Stimulated activated CD8-positive, alpha-beta memory T cell treated with anti-CD3 and anti-CD28 coated beads, Interleukin-15, amount 100 ng/mL, for 24 hours (primary cell): ENCODE data around the gene NAGLU.
"Not testable (repeated sequence)": the region's sequence is repeated elsewhere in the genome, so short reads cannot be mapped to it uniquely, and the experiment has no call there.

ENCODE experiments used
- DNase-seq: peaks from one replicate; pipeline ENCODE4 v3.0.0-alpha.2; 2020; ENCODE audit warnings: low read depth

NAGLU gene

DNA sequence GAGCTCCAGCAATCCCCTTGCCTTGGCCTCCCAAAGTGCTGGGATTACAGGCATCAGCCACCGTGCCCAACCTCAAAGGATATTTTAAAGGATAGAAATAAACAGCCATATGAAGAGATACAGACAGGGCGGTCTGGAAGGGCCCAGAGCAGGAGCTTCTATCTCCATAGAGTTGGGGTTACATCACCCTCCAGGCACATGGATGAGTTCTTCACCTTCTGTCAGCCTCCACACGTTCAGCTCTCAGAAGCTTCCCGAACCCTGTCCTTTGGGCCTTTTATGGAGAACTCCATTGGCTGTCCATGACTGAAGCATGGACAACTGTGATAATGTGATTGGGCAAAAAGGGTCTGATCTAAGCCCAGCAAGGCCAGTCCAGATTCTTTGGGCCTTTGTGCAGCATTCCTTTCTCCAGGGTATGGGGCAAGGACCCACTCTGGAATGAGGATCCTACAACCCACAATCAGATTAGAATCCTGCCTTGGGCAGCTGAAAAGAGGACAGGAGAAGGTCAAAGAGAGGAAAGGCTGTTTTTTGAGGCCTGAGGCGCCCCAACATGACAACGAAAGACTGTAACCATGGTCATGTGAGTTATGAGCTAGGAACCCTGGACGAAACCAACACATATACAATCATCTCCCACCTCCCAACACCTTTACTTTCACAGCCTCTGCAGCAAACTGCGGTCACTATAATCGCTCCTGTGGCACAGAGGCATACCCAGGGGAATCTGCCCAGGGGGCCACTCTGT lies 9.9 kb downstream of the NAGLU start:
- not testable (repeated sequence) for DNase-seq

DNA sequence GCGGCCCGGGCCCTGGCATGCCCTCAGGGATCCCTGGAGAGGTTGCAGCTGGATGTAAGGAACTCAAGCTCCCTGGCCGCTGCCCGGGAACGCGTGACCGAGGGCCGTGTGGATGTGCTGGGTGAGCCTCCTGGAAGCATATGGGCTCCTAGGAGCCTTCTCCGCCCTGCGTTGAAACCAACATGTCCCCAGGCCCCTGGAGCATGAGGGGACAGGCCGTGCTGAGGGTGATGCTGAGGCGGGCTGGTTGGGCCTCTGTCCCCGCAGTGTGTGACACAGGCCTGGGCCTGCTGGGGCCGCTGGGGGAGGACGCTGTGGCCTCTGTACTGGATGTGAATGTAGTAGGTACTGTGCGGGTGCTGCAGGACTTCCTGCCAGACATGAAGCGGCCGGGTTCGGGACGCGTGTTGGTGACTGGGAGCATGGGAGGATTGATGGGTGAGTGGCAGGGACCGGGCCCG lies 11.0 kb downstream of the NAGLU start:
- DNase-seq, result no peak

DNA sequence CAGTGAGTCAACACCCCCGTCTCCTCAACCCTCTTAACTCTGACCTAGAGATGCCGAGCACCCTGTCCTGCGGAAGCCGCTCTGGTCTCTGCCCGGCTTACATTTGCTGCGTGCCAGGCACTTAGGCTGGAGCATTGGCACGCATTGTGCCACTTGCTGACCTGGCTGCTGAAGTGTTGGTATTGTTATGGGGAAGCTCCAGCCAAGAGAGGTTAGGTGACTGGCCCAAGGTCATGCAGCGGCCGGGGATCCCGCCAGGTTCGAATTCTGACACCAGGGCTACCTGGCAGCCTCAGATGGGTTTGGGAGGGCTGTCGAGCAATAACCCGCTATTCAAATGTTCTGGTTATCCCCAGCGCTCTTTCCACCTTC lies 11.6 kb downstream of the NAGLU start:
- no peak for DNase-seq

DNA sequence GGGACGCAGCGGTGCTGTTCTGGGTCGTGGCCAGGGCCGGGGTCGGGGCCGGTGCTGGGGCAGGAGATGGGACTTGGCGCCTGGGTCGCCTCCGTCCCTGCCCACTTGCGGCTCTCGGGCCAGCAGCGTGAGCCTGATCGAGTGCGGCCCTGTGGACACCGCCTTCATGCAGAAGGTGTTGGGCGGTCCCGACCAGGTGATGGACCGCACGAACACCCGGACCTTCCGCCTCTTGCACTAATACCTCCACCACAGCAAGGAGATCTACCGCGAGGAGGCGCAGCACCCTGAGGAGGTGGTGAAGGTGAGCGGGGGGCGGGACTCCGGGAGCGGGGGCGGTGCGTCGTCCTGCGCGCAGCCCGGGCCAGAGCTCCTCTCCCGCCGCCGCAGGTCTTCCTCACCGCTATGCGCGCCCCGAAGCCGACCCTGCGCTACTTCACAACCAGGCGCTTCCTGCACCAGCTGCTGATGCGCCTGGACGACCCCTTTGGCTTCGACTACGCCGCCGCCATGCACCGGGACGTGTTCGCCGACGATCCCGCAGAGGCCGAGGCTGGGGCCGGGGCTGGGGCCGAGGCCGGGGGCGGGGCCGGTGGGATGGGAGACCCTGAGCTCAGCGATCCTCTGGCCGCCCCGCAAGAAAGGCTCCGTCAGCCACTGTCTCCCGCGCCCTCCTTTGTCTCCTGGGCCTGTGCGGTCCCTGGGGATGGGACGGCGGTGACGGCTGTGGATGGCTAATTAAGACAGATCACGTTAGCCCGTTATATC lies 12.2 kb downstream of the NAGLU start:
- DNase-seq, result peak; percentile 41

DNA sequence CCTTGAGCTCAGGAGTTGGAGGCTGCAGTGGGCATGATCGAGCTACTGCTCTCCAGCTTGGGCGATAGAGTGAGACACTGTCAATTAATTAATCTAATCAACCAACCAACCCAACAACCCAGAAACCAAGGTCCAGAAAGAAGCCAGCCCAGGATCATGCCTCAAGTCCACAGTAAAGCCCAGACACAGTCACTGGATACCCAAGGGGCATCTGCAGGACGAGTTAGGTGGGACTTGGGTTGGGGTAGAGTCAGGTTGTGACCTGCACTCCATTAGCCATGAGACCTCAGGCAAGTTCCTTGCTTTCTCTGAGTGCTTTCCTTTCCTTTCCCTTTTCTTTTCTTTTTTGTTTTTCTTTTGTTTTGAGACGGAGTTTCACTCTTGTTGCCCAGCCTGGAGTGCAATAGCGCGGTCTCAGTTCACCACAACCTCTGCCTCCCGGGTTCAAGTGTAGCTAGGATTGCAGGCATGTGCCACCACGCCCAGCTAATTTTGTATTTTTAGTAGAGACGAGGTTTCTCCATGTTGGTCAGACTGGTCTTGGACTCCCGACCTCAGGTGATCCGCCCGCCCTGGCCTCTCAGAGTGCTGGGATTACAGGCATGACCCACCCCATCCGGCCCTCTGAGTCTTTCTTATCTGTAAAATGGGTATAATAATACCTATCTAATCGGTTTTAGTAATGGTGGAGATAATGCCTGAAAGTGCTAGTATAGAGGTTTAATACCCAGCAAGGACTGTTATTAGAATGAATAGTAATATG lies 13.1 kb downstream of the NAGLU start:
- no peak for DNase-seq

DNA sequence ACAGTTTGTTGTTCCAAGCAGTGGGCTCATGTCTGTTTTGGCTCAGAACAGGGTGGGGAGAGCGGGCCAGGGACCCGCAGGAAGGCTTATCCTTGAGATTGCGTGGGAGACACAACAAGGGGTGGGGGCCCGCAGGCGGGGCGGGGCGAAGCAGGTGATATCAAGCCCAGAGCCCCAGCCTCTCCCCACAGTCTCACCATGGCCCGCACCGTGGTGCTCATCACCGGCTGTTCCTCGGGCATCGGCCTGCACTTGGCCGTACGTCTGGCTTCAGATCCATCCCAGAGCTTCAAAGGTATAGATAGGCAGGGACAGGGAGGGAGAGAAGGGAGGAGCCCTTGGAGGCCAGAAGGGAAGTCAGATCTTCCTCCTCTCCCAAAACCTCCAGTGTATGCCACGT lies 16.7 kb downstream of the NAGLU start, which contains the start of gene HSD17B1:
TSS of gene HSD17B1 (plus strand) at position 188 of the 400 bp plus-strand sequence. CDS start at position 199, 11 bp downstream.
- not testable (repeated sequence) for DNase-seq

DNA sequence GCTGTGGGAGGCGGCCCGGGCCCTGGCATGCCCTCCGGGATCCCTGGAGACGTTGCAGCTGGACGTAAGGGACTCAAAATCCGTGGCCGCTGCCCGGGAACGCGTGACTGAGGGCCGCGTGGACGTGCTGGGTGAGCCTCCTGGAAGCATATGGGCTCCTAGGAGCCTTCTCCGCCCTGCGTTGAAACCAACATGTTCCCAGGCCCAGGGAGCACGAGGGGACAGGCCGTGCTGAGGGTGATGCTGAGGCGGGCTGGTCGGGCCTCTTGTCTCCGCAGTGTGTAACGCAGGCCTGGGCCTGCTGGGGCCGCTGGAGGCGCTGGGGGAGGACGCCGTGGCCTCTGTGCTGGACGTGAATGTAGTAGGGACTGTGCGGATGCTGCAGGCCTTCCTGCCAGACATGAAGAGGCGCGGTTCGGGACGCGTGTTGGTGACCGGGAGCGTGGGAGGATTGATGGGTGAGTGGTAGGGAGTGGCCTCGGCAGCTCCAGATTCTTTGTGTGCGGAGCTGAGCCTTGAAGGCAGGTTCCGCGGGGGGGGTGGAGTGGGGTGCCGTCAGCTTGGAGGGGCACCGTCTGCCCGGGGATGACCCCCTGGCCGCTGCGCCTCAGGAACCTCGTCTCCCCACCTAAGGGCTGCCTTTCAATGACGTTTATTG lies 17.2 kb downstream of the NAGLU start:
- no peak for DNase-seq

DNA sequence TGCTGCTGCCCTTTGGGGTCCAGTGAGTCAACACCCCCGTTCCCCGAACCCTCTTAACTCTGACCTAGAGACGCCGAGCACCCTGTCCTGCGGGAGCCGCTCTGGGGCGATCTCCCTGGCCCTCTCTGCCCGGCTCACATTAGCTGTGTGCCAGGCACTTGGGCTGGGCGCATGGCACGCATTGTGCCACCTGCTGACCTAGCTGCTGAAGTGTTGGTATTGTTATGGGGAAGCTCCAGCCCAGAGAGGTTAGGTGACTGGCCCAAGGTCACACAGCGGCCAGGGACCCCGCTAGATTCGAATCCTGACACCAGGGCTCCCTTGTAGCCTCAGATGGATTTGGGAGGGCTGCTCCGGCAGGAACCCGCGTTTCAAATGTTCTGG lies 17.8 kb downstream of the NAGLU start:
- DNase-seq, result no peak

DNA sequence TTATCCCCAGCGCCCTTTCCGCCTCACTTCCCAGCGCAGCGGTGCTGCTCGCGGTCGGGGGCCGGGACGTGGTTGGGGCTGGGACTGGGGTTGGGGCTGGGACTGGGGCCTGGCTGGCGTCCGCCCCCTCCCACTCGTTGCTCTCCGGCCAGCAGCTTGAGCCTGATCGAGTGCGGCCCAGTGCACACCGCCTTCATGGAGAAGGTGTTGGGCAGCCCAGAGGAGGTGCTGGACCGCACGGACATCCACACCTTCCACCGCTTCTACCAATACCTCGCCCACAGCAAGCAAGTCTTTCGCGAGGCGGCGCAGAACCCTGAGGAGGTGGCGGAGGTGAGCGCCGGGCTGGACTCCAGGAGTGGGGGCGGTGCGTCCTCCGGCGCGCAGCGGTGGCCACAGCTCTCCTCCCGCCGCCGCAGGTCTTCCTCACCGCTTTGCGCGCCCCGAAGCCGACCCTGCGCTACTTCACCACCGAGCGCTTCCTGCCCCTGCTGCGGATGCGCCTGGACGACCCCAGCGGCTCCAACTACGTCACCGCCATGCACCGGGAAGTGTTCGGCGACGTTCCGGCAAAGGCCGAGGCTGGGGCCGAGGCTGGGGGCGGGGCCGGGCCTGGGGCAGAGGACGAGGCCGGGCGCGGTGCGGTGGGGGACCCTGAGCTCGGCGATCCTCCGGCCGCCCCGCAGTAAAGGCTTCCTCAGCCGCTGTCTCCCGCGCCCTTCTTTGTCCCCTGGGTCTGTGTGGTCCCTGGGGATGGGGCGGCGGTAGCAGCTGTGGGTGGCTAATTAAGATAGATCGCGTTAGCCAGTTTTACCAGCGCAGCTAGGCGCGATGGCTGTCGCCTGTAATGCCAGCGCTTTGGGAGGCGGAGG lies 18.4 kb downstream of the NAGLU start:
- DNase-seq, result peak; percentile 55

DNA sequence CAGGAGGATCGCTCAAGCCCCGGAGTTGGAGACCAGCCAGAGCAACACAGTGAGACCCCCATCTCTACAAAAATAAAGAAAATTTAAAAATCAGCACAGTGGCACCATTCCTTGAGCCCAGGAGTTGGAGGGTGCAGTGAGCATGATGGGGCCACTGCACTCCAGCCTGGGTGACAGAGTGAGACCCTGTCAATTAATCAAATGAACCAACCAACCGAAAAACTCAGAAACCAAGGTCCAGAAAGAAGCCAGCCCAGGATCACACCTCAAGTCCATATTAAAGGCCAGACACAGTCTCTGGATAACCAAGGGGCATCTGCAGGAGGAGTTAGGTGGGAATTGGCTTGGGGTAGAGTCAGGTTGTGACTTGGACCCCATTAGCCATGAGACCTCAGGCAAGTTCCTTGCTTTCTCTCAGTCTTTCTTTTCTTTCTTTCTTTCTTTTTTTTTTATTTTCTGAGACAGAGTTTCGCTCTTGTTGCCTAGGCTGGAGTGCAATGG lies 19.1 kb downstream of the NAGLU start:
- DNase-seq, result no peak

DNA sequence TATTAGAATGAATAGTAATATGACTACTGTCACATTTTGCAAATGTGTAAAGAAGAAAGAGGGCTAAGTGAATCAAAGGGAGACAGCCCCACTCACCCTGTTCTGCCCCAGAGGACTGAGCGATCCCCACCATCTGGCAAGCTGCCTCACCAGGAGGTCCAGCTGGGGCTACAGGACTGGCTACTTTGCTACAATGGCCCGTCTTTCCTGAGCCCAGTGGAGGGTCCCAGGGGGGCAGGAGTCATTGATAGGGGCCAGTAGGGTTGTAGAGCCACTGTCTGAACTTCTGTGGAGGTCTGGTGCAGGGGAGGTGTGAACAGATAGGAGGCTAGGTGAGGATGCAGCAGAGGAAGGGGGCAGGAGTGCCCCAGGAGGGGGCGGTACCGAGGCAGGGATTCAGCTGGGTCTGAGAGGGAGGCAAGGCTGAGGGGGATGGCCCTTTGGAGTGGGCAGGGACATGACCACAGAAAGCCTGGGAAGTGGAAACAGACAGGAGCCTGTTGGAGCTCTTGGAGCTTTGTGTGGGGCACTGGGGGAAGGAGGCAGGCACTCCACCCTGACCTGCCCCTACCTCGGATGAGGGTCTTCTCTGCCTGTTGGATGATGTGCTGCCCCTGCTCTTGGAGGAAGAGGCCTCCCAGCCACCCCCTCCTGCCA lies 20.0 kb downstream of the NAGLU start:
- DNase-seq, result not testable (repeated sequence)

DNA sequence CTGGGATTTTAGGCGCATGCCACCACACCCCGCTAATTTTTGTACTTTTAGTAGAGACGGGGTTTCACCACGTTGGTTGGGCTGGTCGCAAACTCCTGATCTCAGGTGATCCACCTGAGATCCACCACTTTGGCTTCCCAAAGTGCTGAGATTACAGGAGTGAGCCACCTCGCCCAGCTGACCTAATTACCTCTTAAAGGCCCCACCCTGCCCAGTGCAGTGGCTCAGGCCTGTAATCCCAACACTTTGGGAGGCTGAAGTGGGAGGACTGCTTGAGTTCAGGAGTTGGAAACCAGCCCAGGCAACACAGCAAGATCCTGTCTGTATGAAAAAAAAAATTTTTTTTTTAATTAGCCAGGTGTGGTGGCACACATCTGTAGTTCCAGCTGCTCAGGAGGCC lies 23.0 kb downstream of the NAGLU start:
- no peak for DNase-seq

DNA sequence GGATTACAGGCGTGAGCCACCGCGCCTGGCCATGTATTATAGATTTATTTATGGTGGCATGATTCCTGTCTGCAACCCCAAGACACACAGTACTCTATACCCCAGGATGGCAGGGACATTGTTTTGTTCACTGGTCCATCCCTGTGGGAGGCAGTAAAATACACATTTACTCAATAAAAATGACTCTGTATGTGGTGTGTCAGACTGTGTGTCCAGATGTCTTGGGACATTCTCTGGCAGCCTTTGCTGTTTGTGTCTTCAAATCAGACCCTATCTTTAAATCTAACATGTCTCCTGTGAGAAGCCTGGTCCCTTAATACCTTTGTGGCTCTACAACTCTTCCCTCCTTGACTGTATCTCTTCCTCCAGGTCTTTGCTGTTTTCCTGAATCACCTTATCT lies 24.2 kb downstream of the NAGLU start:
- DNase-seq, result no peak

DNA sequence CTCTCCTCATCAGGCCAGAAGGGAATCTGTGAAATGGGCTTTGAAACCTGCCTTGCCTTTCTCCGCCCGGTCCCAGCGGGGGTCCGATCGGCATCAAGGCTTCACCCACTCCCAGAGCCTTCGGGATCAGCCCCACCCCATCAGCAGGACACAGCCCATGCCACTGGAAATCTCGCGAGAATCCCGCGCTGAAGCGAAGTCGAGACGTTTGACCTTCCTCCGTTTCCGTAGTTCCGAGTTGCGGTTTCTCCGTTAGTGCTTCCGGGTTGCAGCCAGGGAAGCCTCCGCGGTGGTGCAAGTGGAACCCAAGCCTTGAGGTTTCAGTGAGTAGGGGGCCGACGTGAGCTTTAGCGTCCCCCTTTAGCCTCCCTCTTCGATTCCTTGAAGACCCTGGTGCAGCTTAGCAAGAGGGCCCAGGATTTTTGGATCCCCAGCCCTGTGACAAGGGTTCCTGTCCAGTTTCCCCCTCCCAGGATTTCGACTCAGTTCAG lies 25.9 kb downstream of the NAGLU start, which contains the start of gene COASY:
TSS of gene COASY (plus strand) at position 252 of the 491 bp plus-strand sequence. CDS start 475 bp downstream, outside the sequence.
- peak; percentile 80 for DNase-seq

DNA sequence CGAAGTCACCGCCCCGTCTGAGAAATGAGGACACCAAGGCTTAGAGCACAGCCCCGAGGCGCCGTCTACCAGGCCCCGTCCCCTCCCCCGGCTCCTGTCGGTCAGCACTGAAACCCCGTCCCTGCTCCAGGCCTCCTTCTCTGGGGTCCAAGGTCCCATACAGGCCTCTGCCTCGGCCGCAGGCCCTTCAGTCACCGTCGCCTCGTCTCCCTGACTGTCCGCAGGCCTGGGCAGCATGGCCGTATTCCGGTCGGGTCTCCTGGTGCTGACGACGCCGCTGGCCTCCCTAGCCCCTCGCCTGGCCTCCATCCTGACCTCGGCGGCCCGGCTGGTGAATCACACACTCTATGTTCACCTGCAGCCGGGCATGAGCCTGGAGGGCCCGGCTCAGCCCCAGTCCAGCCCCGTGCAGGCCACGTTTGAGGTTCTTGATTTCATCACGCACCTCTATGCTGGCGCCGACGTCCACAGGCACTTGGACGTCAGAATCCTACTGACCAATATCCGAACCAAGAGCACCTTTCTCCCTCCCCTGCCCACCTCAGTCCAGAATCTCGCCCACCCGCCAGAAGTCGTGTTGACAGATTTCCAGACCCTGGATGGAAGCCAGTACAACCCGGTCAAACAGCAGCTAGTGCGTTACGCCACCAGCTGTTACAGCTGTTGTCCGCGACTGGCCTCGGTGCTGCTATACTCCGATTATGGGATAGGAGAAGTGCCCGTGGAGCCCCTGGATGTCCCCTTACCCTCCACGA lies 26.5 kb downstream of the NAGLU start:
- no peak for DNase-seq

DNA sequence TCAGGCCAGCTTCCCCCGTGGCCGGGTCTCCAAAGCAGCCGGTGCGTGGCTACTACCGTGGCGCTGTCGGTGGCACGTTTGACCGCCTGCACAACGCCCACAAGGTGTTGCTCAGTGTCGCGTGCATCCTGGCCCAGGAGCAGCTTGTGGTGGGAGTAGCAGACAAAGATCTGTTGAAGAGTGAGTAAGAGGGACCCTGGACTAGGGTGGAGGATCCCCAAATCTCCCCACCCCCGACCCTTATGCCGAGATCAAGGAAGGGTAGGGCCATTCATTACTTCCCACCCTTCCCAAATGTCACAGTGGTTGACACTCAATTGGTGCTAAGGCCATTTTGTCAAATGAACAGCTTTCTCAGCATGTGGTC lies 27.1 kb downstream of the NAGLU start:
- no peak for DNase-seq

DNA sequence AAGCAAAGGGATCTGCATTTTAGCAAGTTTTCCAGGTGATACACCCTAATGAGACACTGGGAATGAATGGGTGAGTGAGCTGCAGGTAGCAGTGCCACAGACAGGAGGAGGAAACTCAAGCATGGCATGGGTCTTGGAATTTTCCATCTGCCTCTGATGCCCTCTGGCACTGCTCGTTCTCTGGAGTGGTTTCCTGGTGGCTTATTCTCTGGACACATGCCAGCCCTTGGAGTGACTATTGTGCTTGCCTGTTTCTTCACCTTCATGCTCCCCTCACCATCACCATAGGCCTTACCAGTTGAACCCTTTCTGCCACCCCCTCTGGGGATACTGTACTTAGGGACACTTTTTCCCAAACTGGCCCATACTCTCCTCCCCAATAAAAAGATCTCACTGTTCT lies 27.5 kb downstream of the NAGLU start:
- DNase-seq, result no peak

DNA sequence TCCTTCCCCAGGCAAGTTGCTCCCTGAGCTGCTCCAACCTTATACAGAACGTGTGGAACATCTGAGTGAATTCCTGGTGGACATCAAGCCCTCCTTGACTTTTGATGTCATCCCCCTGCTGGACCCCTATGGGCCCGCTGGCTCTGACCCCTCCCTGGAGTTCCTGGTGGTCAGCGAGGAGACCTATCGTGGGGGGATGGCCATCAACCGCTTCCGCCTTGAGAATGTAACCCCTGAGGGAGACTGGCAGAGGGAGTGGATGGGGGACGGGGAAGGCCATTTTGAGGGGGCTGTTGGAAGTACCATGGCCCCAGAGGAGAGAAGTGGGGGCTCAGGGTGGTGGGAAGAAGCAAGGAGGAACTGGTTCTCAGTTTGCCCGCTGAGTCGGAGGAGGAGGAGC lies 27.9 kb downstream of the NAGLU start:
- no peak for DNase-seq

DNA sequence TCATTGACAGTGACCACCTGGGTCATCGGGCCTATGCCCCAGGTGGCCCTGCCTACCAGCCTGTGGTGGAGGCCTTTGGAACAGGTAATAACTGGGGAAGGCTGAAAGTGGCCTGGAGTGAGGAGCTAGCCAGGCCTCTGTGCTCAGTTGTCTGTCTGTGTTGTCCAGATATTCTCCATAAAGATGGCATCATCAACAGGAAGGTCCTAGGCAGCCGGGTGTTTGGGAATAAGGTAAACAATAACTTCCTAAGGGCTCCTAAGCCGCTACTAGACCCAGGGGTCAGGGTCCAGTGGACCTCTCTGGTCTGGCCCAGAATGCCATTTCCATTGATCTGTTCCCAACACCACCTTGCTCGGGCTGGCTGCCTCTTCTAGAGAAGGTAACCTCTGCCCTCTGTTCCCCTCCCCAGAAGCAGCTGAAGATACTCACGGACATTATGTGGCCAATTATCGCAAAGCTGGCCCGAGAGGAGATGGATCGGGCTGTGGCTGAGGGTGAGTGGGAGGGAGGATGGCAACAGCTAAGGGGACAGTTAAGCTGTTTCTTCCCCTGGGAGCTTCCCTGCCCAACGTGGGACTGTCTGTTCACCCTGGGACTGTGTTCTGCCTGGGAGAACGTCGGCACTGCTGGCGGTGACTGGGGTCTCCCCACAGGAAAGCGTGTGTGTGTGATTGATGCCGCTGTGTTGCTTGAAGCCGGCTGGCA lies 28.9 kb downstream of the NAGLU start:
- no peak for DNase-seq
